Lower leg skin (tissue), 3 donors: ENCODE measurements around the gene NCBP1.

Experiments
- CTCF ChIP-seq, 3 donors: fragments of 450-650 bp; IDR thresholded peaks; one replicate each; pipeline ENCODE4 v1.5.1; 2016; ENCODE audit warnings: antibody characterized with exemption in 3 of 3, mild to moderate bottlenecking in 3 of 3, moderate library complexity in 2 of 3
- POLR2A ChIP-seq, 2 donors: fragments of 450-650 bp; IDR thresholded peaks; one replicate each; pipeline ENCODE4 v1.6.1; 2016 to 2017; ENCODE audit warnings: antibody characterized with exemption in 2 of 2, mild to moderate bottlenecking in 1 of 2, moderate library complexity in 1 of 2

GRCh38 chr9:97696803-97697601, 63.4 kb downstream of the NCBP1 start, which contains the start of gene XPA:
- TF ChIP-seq CTCF (IDR thresholded peaks at IDR 0.05) (no peak), POLR2A (IDR thresholded peaks at IDR 0.05) (peak in 1 of 2 donors; percentile 58)
